HG03354 (cell line): ENCODE data around the gene USP25.

Experiments used
- ATAC-seq: cut with Tn5 transposase; IDR thresholded peaks from one replicate; pipeline ENCODE4 v1.9.1; 2021; ENCODE audit warnings: mild to moderate bottlenecking; ENCODE audit not compliant: unreplicated experiment, poor library complexity, severe bottlenecking

USP25 gene

GRCh38 chr21:15759469-15759868 is 29.7 kb downstream of the USP25 start:
- no peak for ATAC-seq

- ATAC-seq = no peak
Observed at GRCh38 chr21:15761507-15762100, 31.8 kb downstream of the USP25 start.

- ATAC-seq = peak; percentile 55
Observed at GRCh38 chr21:15763359-15763758, 33.6 kb downstream of the USP25 start.

GRCh38 chr21:15764878-15765277 is 35.1 kb downstream of the USP25 start:
- ATAC-seq = no peak

GRCh38 chr21:15766952-15767603 is 37.3 kb downstream of the USP25 start:
- ATAC-seq = no peak

GRCh38 chr21:15768045-15768601 is 38.3 kb downstream of the USP25 start:
- ATAC-seq = no peak

- no peak for ATAC-seq
Observed at GRCh38 chr21:15768853-15769252, 39.1 kb downstream of the USP25 start.

GRCh38 chr21:15771311-15771710 is 41.5 kb downstream of the USP25 start:
- no peak for ATAC-seq

- ATAC-seq = no peak
Observed at GRCh38 chr21:15772654-15773053, 42.9 kb downstream of the USP25 start.

- ATAC-seq = no peak
Observed at GRCh38 chr21:15774590-15774989, 44.8 kb downstream of the USP25 start.

- ATAC-seq = no peak
Observed at GRCh38 chr21:15775291-15775690, 45.5 kb downstream of the USP25 start.

GRCh38 chr21:15775981-15776380 is 46.2 kb downstream of the USP25 start:
- no peak for ATAC-seq

- no peak for ATAC-seq
Observed at GRCh38 chr21:15776818-15777217, 47.0 kb downstream of the USP25 start.

GRCh38 chr21:15781986-15782385 is 52.2 kb downstream of the USP25 start:
- no peak for ATAC-seq

- no peak for ATAC-seq
Observed at GRCh38 chr21:15788847-15789523, 59.2 kb downstream of the USP25 start.

- no peak for ATAC-seq
Observed at GRCh38 chr21:15793109-15793508, 63.3 kb downstream of the USP25 start.

GRCh38 chr21:15793550-15794235 is 63.9 kb downstream of the USP25 start:
- ATAC-seq = no peak

- no peak for ATAC-seq
Observed at GRCh38 chr21:15794277-15794912, 64.6 kb downstream of the USP25 start.

- ATAC-seq = no peak
Observed at GRCh38 chr21:15795533-15795932, 65.8 kb downstream of the USP25 start.
